Left kidney (tissue), 2 donors: ENCODE data around the gene TMED6. TPM values are rescaled to one million over a fixed set of nuclear protein-coding genes. Genes with fewer than 3 reads are reported as not detected.
"Not testable (repeated sequence)": the region's sequence is repeated elsewhere in the genome, so short reads cannot be mapped to it uniquely, and the experiment has no call there.

Experiments
- DNase-seq: peaks from one replicate; pipeline ENCODE4 v3.0.0-alpha.2; 2013
- polyA plus RNA-seq: library from polyadenylated mRNA; unstranded; fragments of 120-200 nt; gene quantifications from one replicate; pipeline ENCODE4 v1.2.1, GENCODE V29; 2013; ENCODE audit not compliant: insufficient read length

TMED6 gene
- polyA plus RNA-seq, 1 donor: 2.6 TPM

DNA sequence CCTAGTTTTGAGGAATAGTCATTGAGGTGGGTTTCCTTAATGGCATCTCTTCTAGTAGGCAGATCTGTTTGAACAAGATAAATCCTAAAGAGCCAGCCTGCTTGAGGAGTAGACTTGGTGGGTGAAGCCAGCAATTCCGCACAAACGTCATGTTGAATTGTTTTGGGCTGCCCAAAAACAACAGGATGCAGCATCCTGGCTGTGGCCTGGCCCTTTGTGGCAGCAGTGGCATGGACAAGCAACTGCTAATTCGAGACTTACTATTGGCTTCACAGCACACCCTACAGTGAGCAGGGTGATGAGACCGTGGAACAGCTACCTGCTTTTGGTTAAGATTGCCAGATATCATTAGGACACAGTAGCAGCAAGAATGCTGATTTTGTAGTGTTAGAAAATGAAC lies 49.7 kb downstream of the TMED6 start:
- no peak for DNase-seq

DNA sequence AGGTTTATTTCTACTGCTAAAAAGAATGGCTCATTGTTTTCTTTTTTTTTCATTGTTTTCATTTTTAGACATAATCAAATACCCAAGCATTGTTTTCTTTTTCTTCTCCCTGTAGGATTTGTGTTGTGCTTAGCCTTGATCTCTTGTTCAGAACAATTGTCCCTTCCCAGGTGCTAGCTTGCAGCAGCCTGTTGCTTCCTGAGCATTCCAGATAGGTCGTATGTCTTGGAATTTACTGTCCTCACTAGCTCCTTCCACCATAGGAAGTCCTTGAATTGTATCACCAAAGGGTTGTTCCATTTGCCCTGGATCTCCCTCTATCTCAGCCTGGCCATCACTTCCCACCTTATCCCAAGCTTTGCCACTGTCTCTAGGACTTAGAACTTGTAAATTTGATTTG lies 50.4 kb downstream of the TMED6 start:
- DNase-seq: no peak

DNA sequence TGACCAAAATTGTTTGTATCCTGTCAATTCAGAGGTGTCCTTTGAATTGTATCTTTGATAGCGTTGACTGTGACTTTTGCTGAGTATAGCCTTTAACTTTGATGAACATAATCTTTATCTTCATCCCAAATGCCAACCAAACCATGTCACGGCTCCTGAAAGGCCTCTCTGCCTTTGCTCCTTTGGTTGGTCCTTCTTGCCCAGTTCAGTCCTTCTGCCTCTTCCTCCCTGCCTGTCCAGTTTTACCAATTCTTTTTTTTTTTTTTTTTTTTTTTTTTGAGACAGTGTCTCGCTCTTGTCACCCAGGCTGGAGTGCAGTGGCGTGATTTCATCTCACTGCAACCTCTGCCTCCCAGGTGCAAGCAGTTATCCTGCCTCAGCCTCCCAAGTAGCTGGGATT lies 53.3 kb downstream of the TMED6 start:
- DNase-seq: no peak

DNA sequence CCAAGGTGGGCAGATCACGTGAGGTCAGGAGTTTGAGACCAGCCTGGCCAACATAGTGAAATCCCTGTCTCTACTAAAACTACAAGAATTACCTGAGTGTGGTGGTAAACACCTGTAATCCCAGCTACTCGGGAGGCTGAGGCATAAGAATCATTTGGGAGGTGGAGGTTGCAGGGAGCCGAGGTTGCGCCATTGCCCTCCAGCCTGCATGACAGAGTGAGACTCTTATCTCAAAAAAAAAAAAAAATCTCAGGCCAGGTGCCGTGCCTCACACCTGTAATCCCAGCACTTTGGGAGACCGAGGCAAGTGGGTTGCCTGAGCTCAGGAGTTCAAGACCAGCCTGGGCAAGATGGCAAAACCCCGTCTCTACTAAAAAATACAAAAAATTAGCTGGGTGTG lies 54.8 kb downstream of the TMED6 start:
- not testable (repeated sequence) for DNase-seq

DNA sequence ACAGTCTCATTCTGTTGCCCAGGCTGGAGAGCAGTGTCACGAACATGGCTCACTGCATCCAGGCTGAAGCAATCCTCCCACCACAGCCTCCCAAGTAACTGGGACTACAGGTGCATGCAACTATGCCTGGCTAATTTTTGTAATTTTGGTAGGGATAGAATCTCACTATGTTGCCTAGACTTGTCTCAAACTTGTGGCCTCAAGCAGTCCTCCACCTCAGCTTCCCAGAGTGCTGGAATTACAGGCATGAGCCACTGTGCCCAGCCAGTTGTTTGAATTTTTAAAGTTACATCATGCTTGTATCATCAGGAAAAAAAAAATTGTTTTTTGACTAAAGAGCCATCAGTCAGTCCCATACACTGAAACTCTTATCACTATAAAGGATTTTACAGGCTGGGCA lies 57.5 kb downstream of the TMED6 start:
- DNase-seq: no peak

DNA sequence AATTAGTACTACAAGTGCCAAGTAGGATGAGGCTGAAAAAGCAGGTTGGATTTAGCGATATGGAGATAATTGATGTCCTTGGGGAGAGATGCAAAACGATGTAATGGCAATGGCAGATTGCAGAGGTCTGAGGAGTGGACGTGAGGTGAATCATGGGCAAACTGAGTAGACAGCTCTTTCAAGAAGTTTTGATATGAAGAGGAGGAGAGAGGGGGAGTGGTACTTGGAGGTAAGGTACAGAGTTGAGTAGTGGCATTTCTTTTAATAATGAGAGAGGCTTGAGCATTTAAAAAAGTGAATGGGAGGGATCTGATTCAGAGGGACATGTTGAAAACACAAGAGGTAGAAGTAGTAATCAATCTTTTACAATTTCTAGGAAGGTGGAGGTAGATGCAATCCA lies 58.2 kb downstream of the TMED6 start:
- DNase-seq: no peak

Other genes starting within 250 kb of the TMED6 start
- gene HAS3, start 246.1 kb downstream of the TMED6 start, polyA plus RNA-seq: 4.2 TPM
- gene CHTF8, start 219.2 kb downstream of the TMED6 start, polyA plus RNA-seq: 158 TPM
- 64.8 TPM for gene UTP4, start 219.1 kb downstream of the TMED6 start, polyA plus RNA-seq
- 14.8 TPM for gene SNTB2, start 164.6 kb downstream of the TMED6 start, polyA plus RNA-seq
- gene VPS4A, start 40.4 kb downstream of the TMED6 start, polyA plus RNA-seq: 52.9 TPM
- 2.9 TPM for gene PDF, start 21.2 kb downstream of the TMED6 start, polyA plus RNA-seq
- gene COG8, start 12.2 kb downstream of the TMED6 start, polyA plus RNA-seq: 39.5 TPM
- gene NIP7, start 12.0 kb downstream of the TMED6 start, polyA plus RNA-seq: 38.9 TPM
- 46.8 TPM for gene TERF2, start 34.2 kb upstream of the TMED6 start, polyA plus RNA-seq
- gene CYB5B, start 72.8 kb upstream of the TMED6 start, polyA plus RNA-seq: 151 TPM
- gene NFAT5, start 214.2 kb upstream of the TMED6 start, polyA plus RNA-seq: 68.1 TPM